ENCODE data around the gene FLNB. TPM values are rescaled to one million over a fixed set of nuclear protein-coding genes. Genes with fewer than 3 reads are reported as not detected.

The FLNB gene
- total and polyA plus RNA-seq, 2 of the 13 experiments (the other 11 are each of a cell fraction or from before 2014, with no cell fraction given): 106 to 130 TPM

DNA sequence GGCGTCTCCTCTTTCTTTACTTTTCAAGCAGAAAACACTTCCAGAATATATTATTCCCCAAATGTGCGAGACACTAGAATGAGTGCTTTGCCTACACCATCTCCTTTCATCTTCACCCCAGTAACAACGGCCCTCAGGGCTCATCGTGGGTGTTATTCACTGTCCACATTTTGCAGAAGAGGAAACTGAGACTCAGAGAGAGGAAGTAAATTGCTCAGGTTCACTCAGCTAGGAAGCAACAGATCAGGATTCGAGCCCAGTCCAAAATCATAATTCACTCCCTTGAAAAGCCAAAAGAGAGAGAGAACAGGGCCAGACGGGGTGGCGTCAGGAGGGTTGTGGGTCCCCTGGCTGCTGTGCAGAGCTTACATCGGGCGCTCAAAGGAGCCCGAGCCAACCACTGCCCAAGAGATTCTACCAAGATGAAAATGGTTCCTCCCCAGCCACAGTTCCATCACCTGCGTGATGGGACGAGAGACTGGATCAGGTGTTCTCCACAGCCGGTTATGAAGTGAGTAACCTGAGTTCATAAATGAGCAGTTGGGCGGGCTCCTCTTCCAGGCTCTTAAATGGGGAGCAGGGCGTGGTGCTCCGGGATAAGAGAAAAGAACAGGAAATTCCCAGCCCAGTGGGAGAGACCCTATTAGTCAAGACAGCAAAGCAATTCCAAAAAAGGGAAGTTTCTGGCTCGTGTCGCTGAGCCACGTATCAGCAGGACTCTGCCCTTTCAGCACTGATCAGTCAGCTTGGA is 48.6 kb upstream of the FLNB start:
- TF ChIP-seq, protein P1, sequence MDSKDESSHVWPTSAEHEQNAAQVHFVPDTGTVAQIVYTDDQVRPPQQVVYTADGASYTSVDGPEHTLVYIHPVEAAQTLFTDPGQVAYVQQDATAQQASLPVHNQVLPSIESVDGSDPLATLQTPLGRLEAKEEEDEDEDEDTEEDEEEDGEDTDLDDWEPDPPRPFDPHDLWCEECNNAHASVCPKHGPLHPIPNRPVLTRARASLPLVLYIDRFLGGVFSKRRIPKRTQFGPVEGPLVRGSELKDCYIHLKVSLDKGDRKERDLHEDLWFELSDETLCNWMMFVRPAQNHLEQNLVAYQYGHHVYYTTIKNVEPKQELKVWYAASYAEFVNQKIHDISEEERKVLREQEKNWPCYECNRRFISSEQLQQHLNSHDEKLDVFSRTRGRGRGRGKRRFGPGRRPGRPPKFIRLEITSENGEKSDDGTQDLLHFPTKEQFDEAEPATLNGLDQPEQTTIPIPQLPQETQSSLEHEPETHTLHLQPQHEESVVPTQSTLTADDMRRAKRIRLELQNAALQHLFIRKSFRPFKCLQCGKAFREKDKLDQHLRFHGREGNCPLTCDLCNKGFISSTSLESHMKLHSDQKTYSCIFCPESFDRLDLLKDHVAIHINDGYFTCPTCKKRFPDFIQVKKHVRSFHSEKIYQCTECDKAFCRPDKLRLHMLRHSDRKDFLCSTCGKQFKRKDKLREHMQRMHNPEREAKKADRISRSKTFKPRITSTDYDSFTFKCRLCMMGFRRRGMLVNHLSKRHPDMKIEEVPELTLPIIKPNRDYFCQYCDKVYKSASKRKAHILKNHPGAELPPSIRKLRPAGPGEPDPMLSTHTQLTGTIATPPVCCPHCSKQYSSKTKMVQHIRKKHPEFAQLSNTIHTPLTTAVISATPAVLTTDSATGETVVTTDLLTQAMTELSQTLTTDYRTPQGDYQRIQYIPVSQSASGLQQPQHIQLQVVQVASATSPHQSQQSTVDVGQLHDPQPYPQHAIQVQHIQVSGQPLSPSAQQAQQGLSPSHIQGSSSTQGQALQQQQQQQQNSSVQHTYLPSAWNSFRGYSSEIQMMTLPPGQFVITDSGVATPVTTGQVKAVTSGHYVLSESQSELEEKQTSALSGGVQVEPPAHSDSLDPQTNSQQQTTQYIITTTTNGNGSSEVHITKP (CRISPR knock-in tag; IDR thresholded peaks at IDR 0.05; ENCODE audit: low read depth): no peak
- no peak for TF ChIP-seq HHEX (CRISPR knock-in tag; IDR thresholded peaks at IDR 0.05)
- TF ChIP-seq HOXA3 (CRISPR knock-in tag; IDR thresholded peaks at IDR 0.05): peak; percentile 23; the same call in 1 of the 2 replicates
- TF ChIP-seq KDM5A (IDR thresholded peaks at IDR 0.05; ENCODE audit: borderline replicate concordance, low read length): no peak
- peak; percentile 75 for TF ChIP-seq SRF (IDR thresholded peaks at IDR 0.05; ENCODE audit: low read depth, low read length)
- TF ChIP-seq, protein P2, sequence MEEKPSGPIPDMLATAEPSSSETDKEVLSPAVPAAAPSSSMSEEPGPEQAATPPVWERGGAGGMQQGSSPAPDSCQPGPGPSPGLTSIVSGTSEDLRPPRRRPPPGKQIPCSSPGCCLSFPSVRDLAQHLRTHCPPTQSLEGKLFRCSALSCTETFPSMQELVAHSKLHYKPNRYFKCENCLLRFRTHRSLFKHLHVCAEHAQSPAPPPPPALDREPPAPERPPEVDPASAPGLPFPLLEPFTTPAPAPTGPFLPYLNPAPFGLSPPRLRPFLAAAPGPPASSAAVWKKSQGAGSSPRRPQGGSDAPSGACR (CRISPR knock-in tag; IDR thresholded peaks at IDR 0.05): no peak
- TF ChIP-seq, protein P3, sequence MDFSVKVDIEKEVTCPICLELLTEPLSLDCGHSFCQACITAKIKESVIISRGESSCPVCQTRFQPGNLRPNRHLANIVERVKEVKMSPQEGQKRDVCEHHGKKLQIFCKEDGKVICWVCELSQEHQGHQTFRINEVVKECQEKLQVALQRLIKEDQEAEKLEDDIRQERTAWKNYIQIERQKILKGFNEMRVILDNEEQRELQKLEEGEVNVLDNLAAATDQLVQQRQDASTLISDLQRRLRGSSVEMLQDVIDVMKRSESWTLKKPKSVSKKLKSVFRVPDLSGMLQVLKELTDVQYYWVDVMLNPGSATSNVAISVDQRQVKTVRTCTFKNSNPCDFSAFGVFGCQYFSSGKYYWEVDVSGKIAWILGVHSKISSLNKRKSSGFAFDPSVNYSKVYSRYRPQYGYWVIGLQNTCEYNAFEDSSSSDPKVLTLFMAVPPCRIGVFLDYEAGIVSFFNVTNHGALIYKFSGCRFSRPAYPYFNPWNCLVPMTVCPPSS (IDR thresholded peaks at IDR 0.05): no peak
- no peak for TF ChIP-seq ZNF253 (CRISPR knock-in tag; IDR thresholded peaks at IDR 0.05; ENCODE audit: borderline replicate concordance)
- no peak for TF ChIP-seq ZFP37 (CRISPR knock-in tag; IDR thresholded peaks at IDR 0.05; ENCODE audit: borderline replicate concordance)
- TF ChIP-seq IRF9 (CRISPR knock-in tag; IDR thresholded peaks at IDR 0.05; ENCODE audit: borderline replicate concordance): no peak
- 0 out of 2 replicates have a peak, but pooled peaks have one; percentile 15 for TF ChIP-seq MED1 (CRISPR knock-in tag; IDR thresholded peaks at IDR 0.05)
- POLR2A ChIA-PET: interaction anchor here (0.9 to 2.8 kb wide), 2 partner anchors 11 to 13 kb away, joined by 3 to 16 read pairs; no protein-coding TSS in a partner anchor
- ATAC-seq: peak; percentile 2; the same call in 2 of the 3 replicates
- Histone ChIP-seq H3K4me2 (ENCODE audit: low read depth, low read length) (peak overlapping the region; percentile 63), H3K4me3 (replicated peaks in 1 of 3; ENCODE audit: insufficient read depth in 1 of 3, low read depth in 2 of 3, low read length in 3 of 3) (peak overlapping the region in 1 of 3 experiments; percentile 25; a peak in 1 of 6 replicates), H4K20me1 (ENCODE audit: insufficient read depth, low read length) (no peaks in the 10 kb centered on the region), H3K4me1 (ENCODE audit: insufficient read depth, low read length) (peaks cover 55% of the 10 kb centered on the region), H3K27ac (ENCODE audit: extremely low read length, insufficient read depth, low read length) (peak overlapping the region; percentile 48), H3K79me2 (ENCODE audit: insufficient read depth, low read length) (no peaks in the 10 kb centered on the region), H3K9me3 (ENCODE audit: low read length) (no peaks in the 10 kb centered on the region), H3K9ac (ENCODE audit: insufficient read depth, low read depth, low read length) (no peak overlapping the region; the same call in 1 of the 2 replicates), H3K27me3 (ENCODE audit: control insufficient read depth in 1 of 2, insufficient read depth in 2 of 2, low read length in 2 of 2) (no peaks in the 10 kb centered on the region), H3K36me3 (replicated peaks in 1 of 2; ENCODE audit: control insufficient read depth in 1 of 2, insufficient read depth in 2 of 2, low read length in 2 of 2) (no peaks in the 10 kb centered on the region), H2AFZ (ENCODE audit: low read length) (peak overlapping the region; percentile 29)
- CTCF ChIA-PET (ENCODE audit: low intra/inter-chr PET ratio, low total read pairs): no interaction called here
- 51% methylated on average over 15 of the region's 19 CpGs for WGBS (ENCODE audit: low lambda C conversion rate)
- in situ Hi-C loops (cut with HindIII; ENCODE audit: extremely low pct_ligation_motif_present, low pct_unique_long_range_greater_than_20kb): loop anchor here (5.0 kb wide), 1 partner anchor 48 kb away; the partner anchor contains the start of gene FLNB
- no peak for DNase-seq (ENCODE audit: low spot score)
- BruUV-seq (replicated peaks): no TSS peak
- FAIRE-seq: no peak
- intact Hi-C loops (cut with micrococcal nuclease; ENCODE audit: unreplicated experiment): loop anchor here (5.0 kb wide), 2 partner anchors 48 to 143 kb away; partner anchors contain the start of gene FLNB
